GM23338 (cell line): Measurements from ENCODE around the gene STPG4.

Experiments
- CREB1 ChIP-seq: fragments of 250-450 bp; sonication (Bioruptor Pico); IDR thresholded peaks from 2 replicates; pipeline ENCODE4 v1.5.0; 2020; ENCODE audit warnings: low read depth, mild to moderate bottlenecking, moderate library complexity
- CTCF ChIP-seq, 2 experiments: fragments of 200-600 bp in 1 of 2; sonication (generic) in 1 of 2; conservative IDR thresholded peaks; 2 replicates each; pipeline versions ENCODE4 v1.5.1 to v1.6.1; 2016 to 2017; ENCODE audit warnings: antibody characterized with exemption in 2 of 2, low read depth in 2 of 2, mild to moderate bottlenecking in 2 of 2, moderate library complexity in 1 of 2
- EZH2 ChIP-seq: fragments of 200-600 bp; sonication (generic); IDR thresholded peaks from one replicate; pipeline ENCODE4 v1.8.0; 2017; ENCODE audit warnings: antibody characterized with exemption, mild to moderate bottlenecking, low read depth; ENCODE audit not compliant: unreplicated experiment
- EZH2phosphoT487 ChIP-seq: fragments of 200-600 bp; sonication (generic); IDR thresholded peaks from one replicate; pipeline ENCODE4 v1.8.1; 2018; ENCODE audit warnings: antibody characterized with exemption; ENCODE audit not compliant: unreplicated experiment
- JUNB ChIP-seq: IDR thresholded peaks from one replicate; pipeline ENCODE4 v1.6.1; 2016; ENCODE audit warnings: antibody characterized with exemption; ENCODE audit not compliant: unreplicated experiment
- NANOG ChIP-seq: IDR thresholded peaks from 2 replicates; pipeline ENCODE4 v1.6.1; 2016; ENCODE audit warnings: antibody characterized with exemption, borderline replicate concordance
- POLR2AphosphoS5 ChIP-seq: IDR thresholded peaks from 2 replicates; pipeline ENCODE4 v1.6.1; 2016; ENCODE audit warnings: antibody characterized with exemption, low read depth
- REST ChIP-seq: IDR thresholded peaks from one replicate; pipeline ENCODE4 v1.6.1; 2018; ENCODE audit warnings: antibody characterized with exemption; ENCODE audit not compliant: unreplicated experiment
- ZNF114 ChIP-seq: fragments of 250-450 bp; sonication (Bioruptor Pico); IDR thresholded peaks from 2 replicates; pipeline ENCODE4 v1.5.0; 2020; ENCODE audit warnings: mild to moderate bottlenecking, moderate library complexity
- ZNF331 ChIP-seq: fragments of 250-450 bp; sonication (Bioruptor Pico); IDR thresholded peaks from 2 replicates; pipeline ENCODE4 v1.5.0; 2020; ENCODE audit warnings: low read depth, mild to moderate bottlenecking, moderate library complexity

GRCh38 chr2:47054868-47055267, 100.2 kb downstream of the STPG4 start:
- TF ChIP-seq EZH2, result no peak
- TF ChIP-seq CTCF (conservative IDR thresholded peaks at IDR 0.05; ENCODE audit: low read depth in 2 of 2), result no peak
- TF ChIP-seq REST, result no peak
- TF ChIP-seq POLR2AphosphoS5, result no peak
- TF ChIP-seq JUNB, result no peak
- TF ChIP-seq EZH2phosphoT487, result no peak
- no peak for TF ChIP-seq ZNF114 (CRISPR knock-in tag)
- TF ChIP-seq CREB1 (CRISPR knock-in tag), result no peak
- TF ChIP-seq NANOG, result no peak
- no peak for TF ChIP-seq ZNF331
